OCI-LY1 (cell line): ENCODE results near the gene TLE3.

Source experiments
- H2AFZ ChIP-seq: fragments of 200-600 bp; sonication (generic), shearing (Covaris generic); 2 replicates; pipeline ENCODE4 v1.6.0; 2014; ENCODE audit warnings: antibody characterized with exemption, mild to moderate bottlenecking, low read length
- H3F3A ChIP-seq: fragments of 200-600 bp; sonication (generic), shearing (Covaris generic); 2 replicates; pipeline ENCODE4 v1.6.0; 2014; ENCODE audit warnings: mild to moderate bottlenecking, antibody characterized with exemption, low read length, moderate library complexity; ENCODE audit not compliant: insufficient read depth
- H3K27ac ChIP-seq: fragments of 200-600 bp; sonication (generic); 2 replicates; pipeline ENCODE4 v1.5.1; 2014; ENCODE audit warnings: low read length, mixed run types, mild to moderate bottlenecking, low read depth; ENCODE audit not compliant: poor library complexity, severe bottlenecking
- H3K27me3 ChIP-seq: fragments of 200-600 bp; sonication (generic); 2 replicates; pipeline ENCODE4 v1.6.0; 2014; ENCODE audit warnings: antibody characterized with exemption, mild to moderate bottlenecking, low read length, moderate library complexity; ENCODE audit not compliant: insufficient read depth
- H3K36me3 ChIP-seq: fragments of 200-600 bp; sonication (generic); 2 replicates; pipeline ENCODE4 v1.6.1; 2014; ENCODE audit warnings: mild to moderate bottlenecking, antibody characterized with exemption, low read length, moderate library complexity, mixed read lengths; ENCODE audit not compliant: insufficient read depth
- H3K4me1 ChIP-seq: fragments of 200-600 bp; sonication (generic); 2 replicates; pipeline ENCODE4 v1.5.1; 2014; ENCODE audit warnings: mild to moderate bottlenecking, low read length, moderate library complexity; ENCODE audit not compliant: insufficient read depth, severe bottlenecking
- H3K4me2 ChIP-seq: fragments of 200-600 bp; sonication (generic), shearing (Covaris generic); 2 replicates; pipeline ENCODE4 v1.6.1; 2014; ENCODE audit warnings: low read length
- H3K4me3 ChIP-seq: fragments of 200-600 bp; sonication (generic); 2 replicates; pipeline ENCODE4 v1.5.1; 2014; ENCODE audit warnings: low read length, low read depth, mild to moderate bottlenecking, mixed read lengths; ENCODE audit not compliant: poor library complexity, severe bottlenecking
- H3K79me2 ChIP-seq: fragments of 200-600 bp; shearing (Covaris generic); 2 replicates; pipeline ENCODE4 v1.6.1; 2016; ENCODE audit warnings: mixed run types, low read length, mixed read lengths; ENCODE audit not compliant: insufficient read depth
- H3K9ac ChIP-seq: fragments of 200-600 bp; sonication (generic), shearing (Covaris generic); 2 replicates; pipeline ENCODE4 v1.6.1; 2014; ENCODE audit warnings: mild to moderate bottlenecking, low read length, mixed read lengths
- H3K9me2 ChIP-seq: fragments of 200-600 bp; sonication (generic), shearing (Covaris generic); 2 replicates; pipeline ENCODE4 v1.6.1; 2014; ENCODE audit warnings: low read depth, mild to moderate bottlenecking, low read length, mixed read lengths
- H3K9me3 ChIP-seq: fragments of 200-600 bp; shearing (Covaris generic); 2 replicates; pipeline ENCODE4 v1.6.1; 2014; ENCODE audit warnings: low read length, mixed read lengths
- H4K20me1 ChIP-seq: fragments of 200-600 bp; sonication (generic), shearing (Covaris generic); 2 replicates; pipeline ENCODE4 v1.6.0; 2016; ENCODE audit warnings: mild to moderate bottlenecking, low read length; ENCODE audit not compliant: insufficient read depth
- CTCF ChIP-seq: fragments of 200-600 bp; sonication (generic), shearing (Covaris generic); IDR thresholded peaks from 2 replicates; pipeline ENCODE4 v1.5.1; 2017; ENCODE audit warnings: mild to moderate bottlenecking, antibody characterized with exemption, low read length, moderate library complexity, mixed read lengths
- EZH2 ChIP-seq: fragments of 200-600 bp; sonication (generic), shearing (Covaris generic); IDR thresholded peaks from 2 replicates; pipeline ENCODE4 v1.8.0; 2017; ENCODE audit warnings: borderline replicate concordance, mixed run types, mild to moderate bottlenecking, antibody characterized with exemption, low read length, moderate library complexity, mixed read lengths

TLE3 gene

GRCh38 chr15:70090436-70091296 lies 7.1 kb downstream of the TLE3 start:
- no peak overlapping the region for H3K4me3 ChIP-seq
- H3K4me2 ChIP-seq = no peak overlapping the region
- H4K20me1 ChIP-seq = no peaks in the 10 kb centered on the region
- H3K79me2 ChIP-seq = peaks cover 76% of the 10 kb centered on the region
- peaks cover 93% of the 10 kb centered on the region for H3K36me3 ChIP-seq
- H3K27me3 ChIP-seq = no peaks in the 10 kb centered on the region
- no peaks in the 10 kb centered on the region for H3K9me2 ChIP-seq
- H3K27ac ChIP-seq = no peak overlapping the region
- no peak overlapping the region for H2AFZ ChIP-seq
- H3K9ac ChIP-seq = no peak overlapping the region
- H3F3A ChIP-seq = no peaks in the 10 kb centered on the region
- H3K9me3 ChIP-seq = no peaks in the 10 kb centered on the region
- TF ChIP-seq EZH2 (no peak), CTCF (no peak)
- H3K4me1 ChIP-seq = peaks cover 93% of the 10 kb centered on the region

GRCh38 chr15:70089692-70089971 lies 8.1 kb downstream of the TLE3 start:
- Histone ChIP-seq H3K4me2 (no peak overlapping the region), H4K20me1 (no peaks in the 10 kb centered on the region), H3K27me3 (no peaks in the 10 kb centered on the region), H3F3A (no peaks in the 10 kb centered on the region), H3K36me3 (peaks cover 93% of the 10 kb centered on the region), H3K4me1 (peaks cover 96% of the 10 kb centered on the region), H3K9me2 (no peaks in the 10 kb centered on the region), H2AFZ (no peak overlapping the region), H3K79me2 (peaks cover 76% of the 10 kb centered on the region), H3K4me3 (no peak overlapping the region), H3K9me3 (no peaks in the 10 kb centered on the region), H3K9ac (no peak overlapping the region), H3K27ac (no peak overlapping the region)
- TF ChIP-seq CTCF (no peak), EZH2 (no peak)

- Histone ChIP-seq H3K79me2 (peaks cover 75% of the 10 kb centered on the region), H3K4me1 (peaks cover 96% of the 10 kb centered on the region), H2AFZ (no peak overlapping the region), H3K9ac (no peak overlapping the region), H3F3A (no peaks in the 10 kb centered on the region), H3K9me3 (no peaks in the 10 kb centered on the region), H3K4me2 (no peak overlapping the region), H4K20me1 (no peaks in the 10 kb centered on the region), H3K9me2 (no peaks in the 10 kb centered on the region), H3K4me3 (no peak overlapping the region), H3K27ac (no peak overlapping the region), H3K36me3 (peaks cover 94% of the 10 kb centered on the region), H3K27me3 (no peaks in the 10 kb centered on the region)
- TF ChIP-seq CTCF = no peak
- no peak for TF ChIP-seq EZH2
Measured at GRCh38 chr15:70088887-70089691, 8.6 kb downstream of the TLE3 start.
